K562 (cell line): ENCODE results near the gene SNX9. TPM values are rescaled to one million over a fixed set of nuclear protein-coding genes. Genes with fewer than 3 reads are reported as not detected.

Experiments used
- FOXO4 ChIP-seq: fragments of 450-650 bp; formaldehyde crosslinking; IDR thresholded peaks from 2 replicates; pipeline ENCODE4 v1.4.0; 2020; ENCODE audit warnings: mild to moderate bottlenecking, moderate library complexity
- GMEB1 ChIP-seq: fragments of 250-450 bp; sonication (Bioruptor Pico); IDR thresholded peaks from 2 replicates; pipeline ENCODE4 v1.4.0; 2020; ENCODE audit warnings: mild to moderate bottlenecking
- GTF2E2 ChIP-seq: fragments of 200-800 bp; sonication (Bioruptor generic); IDR thresholded peaks from 2 replicates; pipeline ENCODE4 v1.6.1; 2016; ENCODE audit warnings: missing genetic modification characterization, missing compliant biosample characterization
- NR1H2 ChIP-seq: sonication (generic); formaldehyde crosslinking; IDR thresholded peaks from 2 replicates; pipeline ENCODE4 v1.4.0; 2020; ENCODE audit warnings: mild to moderate bottlenecking, missing genetic modification reagents
- PCBP2 ChIP-seq: fragments of 200-400 bp; formaldehyde crosslinking; IDR thresholded peaks from 2 replicates; pipeline ENCODE4 v1.6.1; 2018; ENCODE audit warnings: low read length, low read depth, mild to moderate bottlenecking, moderate library complexity; ENCODE audit not compliant: poor library complexity, severe bottlenecking
- RFX5 ChIP-seq: IDR thresholded peaks from 2 replicates; pipeline ENCODE4 v1.6.1; 2011; ENCODE audit warnings: low read depth, mild to moderate bottlenecking, improper control_type of control experiment, low read length
- XRCC5 ChIP-seq: fragments of 200-400 bp; formaldehyde crosslinking; IDR thresholded peaks from 2 replicates; pipeline ENCODE4 v1.6.1; 2017; ENCODE audit warnings: low read depth, mild to moderate bottlenecking, low read length
- ZBTB1 ChIP-seq: sonication (generic); formaldehyde crosslinking; IDR thresholded peaks from 2 replicates; pipeline ENCODE4 v1.8.1; 2023; ENCODE audit warnings: missing genetic modification reagents, low read depth, mild to moderate bottlenecking, borderline replicate concordance
- ZNF282 ChIP-seq: sonication (generic); formaldehyde crosslinking; IDR thresholded peaks from 2 replicates; pipeline ENCODE4 v1.8.1; 2023; ENCODE audit warnings: missing genetic modification reagents
- ZNF77 ChIP-seq: fragments of 250-450 bp; sonication (Bioruptor Pico); IDR thresholded peaks from 2 replicates; pipeline ENCODE4 v1.5.0; 2020
- polyA plus RNA-seq, 8 experiments: library from polyadenylated mRNA; depleted of rRNA in 4 of 8; stranded (reverse) in 5 of 8; unstranded in 3 of 8; fragments of >200 nt; fragmentation: Nextera tagmentation in 2 of 8; fragmentation: Illumina TruSeq in 1 of 8; extraction: Ambion mirVana in 2 of 8; extraction: Trizol in 1 of 8; gene quantifications; 2 replicates each; pipeline versions ENCODE4 v1.2.1 to v1.2.3, GENCODE V29; 2011 to 2014; ENCODE audit warnings: inconsistent platforms in 1 of 8, missing spikeins in 1 of 8
- total RNA-seq, 7 experiments: library from RNA; depleted of rRNA in 6 of 7; stranded (reverse); fragments of >200 nt in 6 of 7; fragmentation: Illumina TruSeq in 2 of 7; extraction: Trizol in 2 of 7; gene quantifications; 2 replicates each; pipeline versions ENCODE4 v1.2.1 to v1.2.3, GENCODE V29; 2011 to 2021; ENCODE audit warnings: low replicate concordance in 1 of 7
- TF ChIP-seq, protein P1 (sequence below): fragments of 450-650 bp; IDR thresholded peaks from 2 replicates; pipeline ENCODE4 v1.6.1; 2018; ENCODE audit not compliant: partially characterized antibody
- TF ChIP-seq, protein P2 (sequence below): IDR thresholded peaks from 3 replicates; pipeline ENCODE4 v1.6.1; 2011; ENCODE audit warnings: borderline replicate concordance, mild to moderate bottlenecking; ENCODE audit not compliant: insufficient read length, insufficient read depth
- TF ChIP-seq, protein P3 (sequence below): sonication (generic); formaldehyde crosslinking; IDR thresholded peaks from 2 replicates; pipeline ENCODE4 v1.8.0; 2023; ENCODE audit warnings: mild to moderate bottlenecking, missing genetic modification reagents
- TF ChIP-seq, protein P4 (sequence below): fragments of 250-450 bp; sonication (Bioruptor Pico); IDR thresholded peaks from 2 replicates; pipeline ENCODE4 v1.5.1; 2021; ENCODE audit warnings: mild to moderate bottlenecking
- TF ChIP-seq, protein P5 (sequence below): sonication (generic); formaldehyde crosslinking; IDR thresholded peaks from 2 replicates; pipeline ENCODE4 v1.8.1; 2023; ENCODE audit warnings: mild to moderate bottlenecking, missing genetic modification reagents

The SNX9 gene
- total and polyA plus RNA-seq, 9 of the 15 experiments (the other 6 are each of a cell fraction or from before 2014, with no cell fraction given): 6.0 to 81.7 (median 57.1) TPM

DNA sequence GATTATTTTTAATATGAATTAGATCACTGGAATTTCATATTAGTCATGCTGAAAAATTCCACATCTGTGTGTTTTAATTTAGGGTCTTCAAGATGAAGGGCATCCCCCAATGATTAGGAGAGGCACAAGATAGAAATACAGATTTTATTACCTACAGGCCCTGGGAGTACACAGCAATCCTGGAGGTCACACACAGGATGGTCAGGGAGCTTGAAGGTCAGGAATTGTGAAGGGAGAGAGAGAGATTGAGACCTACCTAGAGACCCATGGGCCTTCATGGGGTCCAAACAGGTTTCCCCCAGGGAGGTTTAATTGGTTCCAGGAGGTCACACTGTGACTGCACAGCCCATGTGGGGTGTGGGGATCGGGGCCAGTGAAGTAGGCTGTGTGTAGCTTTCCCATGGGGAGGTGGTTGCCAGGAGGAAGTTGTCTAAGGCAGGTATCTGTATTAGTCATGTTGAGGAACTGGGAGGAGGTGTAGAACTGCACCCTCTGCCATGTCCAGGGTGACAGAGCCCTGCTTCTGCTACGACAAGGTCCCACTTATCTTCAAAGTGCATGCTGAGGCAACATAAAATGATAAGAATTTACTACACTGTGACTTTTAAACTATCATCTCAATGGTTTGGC is 18.3 kb downstream of the SNX9 start (continued):
- TF ChIP-seq, protein P1, sequence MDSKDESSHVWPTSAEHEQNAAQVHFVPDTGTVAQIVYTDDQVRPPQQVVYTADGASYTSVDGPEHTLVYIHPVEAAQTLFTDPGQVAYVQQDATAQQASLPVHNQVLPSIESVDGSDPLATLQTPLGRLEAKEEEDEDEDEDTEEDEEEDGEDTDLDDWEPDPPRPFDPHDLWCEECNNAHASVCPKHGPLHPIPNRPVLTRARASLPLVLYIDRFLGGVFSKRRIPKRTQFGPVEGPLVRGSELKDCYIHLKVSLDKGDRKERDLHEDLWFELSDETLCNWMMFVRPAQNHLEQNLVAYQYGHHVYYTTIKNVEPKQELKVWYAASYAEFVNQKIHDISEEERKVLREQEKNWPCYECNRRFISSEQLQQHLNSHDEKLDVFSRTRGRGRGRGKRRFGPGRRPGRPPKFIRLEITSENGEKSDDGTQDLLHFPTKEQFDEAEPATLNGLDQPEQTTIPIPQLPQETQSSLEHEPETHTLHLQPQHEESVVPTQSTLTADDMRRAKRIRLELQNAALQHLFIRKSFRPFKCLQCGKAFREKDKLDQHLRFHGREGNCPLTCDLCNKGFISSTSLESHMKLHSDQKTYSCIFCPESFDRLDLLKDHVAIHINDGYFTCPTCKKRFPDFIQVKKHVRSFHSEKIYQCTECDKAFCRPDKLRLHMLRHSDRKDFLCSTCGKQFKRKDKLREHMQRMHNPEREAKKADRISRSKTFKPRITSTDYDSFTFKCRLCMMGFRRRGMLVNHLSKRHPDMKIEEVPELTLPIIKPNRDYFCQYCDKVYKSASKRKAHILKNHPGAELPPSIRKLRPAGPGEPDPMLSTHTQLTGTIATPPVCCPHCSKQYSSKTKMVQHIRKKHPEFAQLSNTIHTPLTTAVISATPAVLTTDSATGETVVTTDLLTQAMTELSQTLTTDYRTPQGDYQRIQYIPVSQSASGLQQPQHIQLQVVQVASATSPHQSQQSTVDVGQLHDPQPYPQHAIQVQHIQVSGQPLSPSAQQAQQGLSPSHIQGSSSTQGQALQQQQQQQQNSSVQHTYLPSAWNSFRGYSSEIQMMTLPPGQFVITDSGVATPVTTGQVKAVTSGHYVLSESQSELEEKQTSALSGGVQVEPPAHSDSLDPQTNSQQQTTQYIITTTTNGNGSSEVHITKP: peak; percentile 68
- TF ChIP-seq, protein P2, sequence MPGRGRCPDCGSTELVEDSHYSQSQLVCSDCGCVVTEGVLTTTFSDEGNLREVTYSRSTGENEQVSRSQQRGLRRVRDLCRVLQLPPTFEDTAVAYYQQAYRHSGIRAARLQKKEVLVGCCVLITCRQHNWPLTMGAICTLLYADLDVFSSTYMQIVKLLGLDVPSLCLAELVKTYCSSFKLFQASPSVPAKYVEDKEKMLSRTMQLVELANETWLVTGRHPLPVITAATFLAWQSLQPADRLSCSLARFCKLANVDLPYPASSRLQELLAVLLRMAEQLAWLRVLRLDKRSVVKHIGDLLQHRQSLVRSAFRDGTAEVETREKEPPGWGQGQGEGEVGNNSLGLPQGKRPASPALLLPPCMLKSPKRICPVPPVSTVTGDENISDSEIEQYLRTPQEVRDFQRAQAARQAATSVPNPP: no peak
- TF ChIP-seq GTF2E2 (no peak), RFX5 (no peak), ZNF77 (CRISPR knock-in tag) (no peak), GMEB1 (CRISPR knock-in tag) (no peak), PCBP2 (no peak), FOXO4 (CRISPR knock-in tag) (no peak), XRCC5 (no peak), ZNF282 (CRISPR knock-in tag) (no peak), ZBTB1 (CRISPR knock-in tag) (no peak), NR1H2 (CRISPR knock-in tag) (no peak)
- TF ChIP-seq, protein P3, sequence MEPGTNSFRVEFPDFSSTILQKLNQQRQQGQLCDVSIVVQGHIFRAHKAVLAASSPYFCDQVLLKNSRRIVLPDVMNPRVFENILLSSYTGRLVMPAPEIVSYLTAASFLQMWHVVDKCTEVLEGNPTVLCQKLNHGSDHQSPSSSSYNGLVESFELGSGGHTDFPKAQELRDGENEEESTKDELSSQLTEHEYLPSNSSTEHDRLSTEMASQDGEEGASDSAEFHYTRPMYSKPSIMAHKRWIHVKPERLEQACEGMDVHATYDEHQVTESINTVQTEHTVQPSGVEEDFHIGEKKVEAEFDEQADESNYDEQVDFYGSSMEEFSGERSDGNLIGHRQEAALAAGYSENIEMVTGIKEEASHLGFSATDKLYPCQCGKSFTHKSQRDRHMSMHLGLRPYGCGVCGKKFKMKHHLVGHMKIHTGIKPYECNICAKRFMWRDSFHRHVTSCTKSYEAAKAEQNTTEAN (CRISPR knock-in tag): no peak
- TF ChIP-seq, protein P4, sequence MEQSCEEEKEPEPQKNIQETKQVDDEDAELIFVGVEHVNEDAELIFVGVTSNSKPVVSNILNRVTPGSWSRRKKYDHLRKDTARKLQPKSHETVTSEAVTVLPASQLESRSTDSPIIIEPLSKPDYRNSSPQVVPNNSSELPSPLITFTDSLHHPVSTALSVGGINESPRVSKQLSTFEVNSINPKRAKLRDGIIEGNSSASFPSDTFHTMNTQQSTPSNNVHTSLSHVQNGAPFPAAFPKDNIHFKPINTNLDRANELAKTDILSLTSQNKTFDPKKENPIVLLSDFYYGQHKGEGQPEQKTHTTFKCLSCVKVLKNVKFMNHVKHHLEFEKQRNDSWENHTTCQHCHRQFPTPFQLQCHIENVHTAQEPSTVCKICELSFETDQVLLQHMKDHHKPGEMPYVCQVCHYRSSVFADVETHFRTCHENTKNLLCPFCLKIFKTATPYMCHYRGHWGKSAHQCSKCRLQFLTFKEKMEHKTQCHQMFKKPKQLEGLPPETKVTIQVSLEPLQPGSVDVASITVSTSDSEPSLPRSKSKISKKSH (CRISPR knock-in tag): no peak
- TF ChIP-seq, protein P5, sequence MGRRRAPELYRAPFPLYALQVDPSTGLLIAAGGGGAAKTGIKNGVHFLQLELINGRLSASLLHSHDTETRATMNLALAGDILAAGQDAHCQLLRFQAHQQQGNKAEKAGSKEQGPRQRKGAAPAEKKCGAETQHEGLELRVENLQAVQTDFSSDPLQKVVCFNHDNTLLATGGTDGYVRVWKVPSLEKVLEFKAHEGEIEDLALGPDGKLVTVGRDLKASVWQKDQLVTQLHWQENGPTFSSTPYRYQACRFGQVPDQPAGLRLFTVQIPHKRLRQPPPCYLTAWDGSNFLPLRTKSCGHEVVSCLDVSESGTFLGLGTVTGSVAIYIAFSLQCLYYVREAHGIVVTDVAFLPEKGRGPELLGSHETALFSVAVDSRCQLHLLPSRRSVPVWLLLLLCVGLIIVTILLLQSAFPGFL (CRISPR knock-in tag): no peak
